Raji (cell line): ENCODE data around the gene LZTFL1.
A peak's percentile ranks its signal among the peaks of the same experiment; 100 is the strongest.

Experiments used
- POLR2A ChIP-seq: IDR thresholded peaks from 2 replicates; pipeline ENCODE4 v1.6.1; 2011; ENCODE audit warnings: low read depth, low read length, control low read depth; ENCODE audit not compliant: insufficient read depth

LZTFL1 gene, protein sequence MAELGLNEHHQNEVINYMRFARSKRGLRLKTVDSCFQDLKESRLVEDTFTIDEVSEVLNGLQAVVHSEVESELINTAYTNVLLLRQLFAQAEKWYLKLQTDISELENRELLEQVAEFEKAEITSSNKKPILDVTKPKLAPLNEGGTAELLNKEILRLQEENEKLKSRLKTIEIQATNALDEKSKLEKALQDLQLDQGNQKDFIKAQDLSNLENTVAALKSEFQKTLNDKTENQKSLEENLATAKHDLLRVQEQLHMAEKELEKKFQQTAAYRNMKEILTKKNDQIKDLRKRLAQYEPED

DNA sequence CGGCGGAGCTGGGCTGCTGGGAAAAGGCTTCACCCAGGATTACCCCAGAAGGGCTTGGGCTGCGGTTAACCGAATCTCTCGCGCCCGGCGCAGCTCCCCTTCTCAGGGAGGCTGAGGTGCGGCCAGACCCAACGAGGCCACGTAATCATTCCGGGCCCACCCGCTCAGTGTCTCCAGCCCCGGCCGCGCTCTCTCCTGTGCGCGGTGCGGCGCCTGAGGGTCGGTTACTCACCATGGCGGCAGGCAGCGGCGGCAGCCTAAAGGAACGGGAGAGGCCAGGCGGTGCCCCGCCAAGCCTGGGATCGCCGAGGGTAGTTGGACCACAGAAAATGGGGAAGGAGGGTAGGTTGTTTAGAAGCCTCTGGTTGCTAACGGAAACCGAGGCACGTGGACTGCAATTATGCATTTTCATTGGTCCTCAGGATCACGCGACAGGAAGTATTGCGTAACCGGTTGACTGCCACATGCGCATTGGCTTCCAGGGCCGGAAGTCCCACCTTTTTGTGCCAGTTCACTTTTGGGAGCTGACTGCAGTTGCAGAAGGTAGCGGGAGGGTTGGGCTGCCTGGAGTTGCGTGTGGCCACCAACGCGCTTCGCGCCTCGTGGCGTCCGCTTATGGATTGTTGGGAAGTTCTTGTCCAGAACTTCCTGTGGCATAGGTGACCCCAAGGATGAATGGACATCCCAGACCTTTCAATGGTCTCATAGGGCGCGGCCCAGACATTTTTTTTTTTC lies at the start of gene LZTFL1:
TSS of gene LZTFL1 (minus strand) at position 363 of the 735 bp plus-strand sequence. CDS start at position 235, 128 bp downstream.
- TF ChIP-seq POLR2A: peak; percentile 79

DNA sequence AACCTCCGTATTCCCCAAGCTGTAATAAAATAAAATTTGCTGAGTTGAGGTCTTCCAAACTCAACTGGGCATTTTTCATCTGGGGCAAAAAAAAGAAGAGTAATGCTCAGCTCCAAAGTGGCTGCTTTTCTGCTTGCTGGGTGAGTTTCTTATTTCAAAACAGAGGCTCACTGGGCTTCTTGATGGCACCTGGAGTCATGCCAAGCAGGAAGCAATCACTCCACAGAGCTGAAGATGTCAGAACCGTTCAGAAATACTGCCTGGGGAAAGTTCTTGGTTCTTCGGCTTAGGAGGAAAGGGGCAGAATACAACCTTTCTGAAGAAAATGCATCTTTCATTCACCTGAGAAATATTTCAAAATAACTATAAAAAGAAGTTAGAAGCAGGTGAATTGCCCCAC lies 48.5 kb upstream of the LZTFL1 start:
- TF ChIP-seq POLR2A: no peak

DNA sequence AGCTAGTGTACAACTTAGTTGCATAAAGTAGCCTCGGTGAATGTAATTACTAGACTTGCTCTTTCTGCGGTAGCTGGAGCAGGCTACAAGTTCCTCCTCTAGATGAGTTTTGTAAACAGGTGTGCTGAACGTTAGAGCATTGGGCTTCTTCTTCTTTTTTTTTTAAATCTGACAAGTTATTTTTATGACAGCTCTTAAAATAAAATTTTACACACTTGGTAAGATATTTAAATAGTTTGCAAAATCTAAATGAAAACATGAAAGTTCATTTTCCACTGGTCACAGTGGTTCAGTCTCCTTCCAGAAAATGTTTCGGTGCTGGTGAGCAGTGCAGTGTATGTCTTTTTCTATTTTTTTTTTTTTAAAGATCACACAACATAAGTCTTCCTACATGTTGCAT lies 47.4 kb upstream of the LZTFL1 start:
- no peak for TF ChIP-seq POLR2A

DNA sequence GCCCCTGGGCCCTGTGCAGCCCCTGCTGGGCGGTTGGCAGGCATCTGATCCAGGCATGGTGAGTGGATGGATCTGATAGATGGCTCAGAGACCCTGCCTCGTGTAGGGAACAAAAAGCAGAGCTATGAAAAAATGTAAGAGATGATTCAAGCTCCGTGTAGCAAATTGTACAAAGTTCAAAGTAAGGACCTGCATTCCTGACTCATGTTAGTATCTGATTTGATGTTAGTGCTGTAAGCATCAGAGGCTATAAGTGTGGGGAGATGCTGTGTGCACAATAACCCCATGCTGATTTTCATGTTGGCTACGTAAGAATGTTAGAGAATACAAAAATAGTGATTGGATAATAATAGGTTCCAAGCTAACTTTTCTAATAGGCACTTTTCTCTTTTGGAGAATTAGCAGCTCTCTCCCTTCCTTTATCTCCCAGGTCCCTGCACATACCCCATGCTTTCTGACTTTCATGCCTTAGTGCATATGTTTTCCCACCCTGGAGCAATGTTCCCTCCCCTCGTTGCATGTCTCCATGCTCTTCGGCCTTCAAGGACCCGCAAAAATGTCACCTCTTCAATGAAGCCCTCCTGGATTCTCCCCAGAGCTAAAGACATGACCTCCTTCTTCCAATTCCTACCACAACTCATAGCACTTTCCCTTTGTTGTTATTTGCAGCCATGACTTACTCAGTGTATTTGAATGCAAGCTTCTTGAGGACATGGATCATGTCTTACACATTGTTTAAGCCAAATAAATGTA lies 46.0 kb upstream of the LZTFL1 start:
- TF ChIP-seq POLR2A: no peak

DNA sequence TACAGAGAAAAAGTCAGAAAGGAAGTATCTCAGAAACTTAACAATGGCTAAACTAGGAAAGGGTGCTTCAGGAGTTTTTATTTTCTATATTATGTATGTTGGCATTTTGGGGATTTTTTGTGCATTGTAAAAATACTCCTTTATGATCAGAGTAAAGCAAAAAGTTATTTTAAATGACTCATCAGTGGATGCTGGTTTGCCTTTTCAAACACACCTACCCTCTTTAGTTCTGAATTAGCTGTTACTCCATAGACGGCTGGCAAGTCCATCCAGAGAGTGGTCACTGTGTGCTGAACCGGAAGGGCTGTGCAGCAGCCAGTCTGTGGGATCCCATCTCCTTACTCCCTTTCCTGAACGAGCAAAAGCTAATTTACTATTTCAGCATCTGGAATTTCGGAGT lies 45.4 kb upstream of the LZTFL1 start:
- no peak for TF ChIP-seq POLR2A

DNA sequence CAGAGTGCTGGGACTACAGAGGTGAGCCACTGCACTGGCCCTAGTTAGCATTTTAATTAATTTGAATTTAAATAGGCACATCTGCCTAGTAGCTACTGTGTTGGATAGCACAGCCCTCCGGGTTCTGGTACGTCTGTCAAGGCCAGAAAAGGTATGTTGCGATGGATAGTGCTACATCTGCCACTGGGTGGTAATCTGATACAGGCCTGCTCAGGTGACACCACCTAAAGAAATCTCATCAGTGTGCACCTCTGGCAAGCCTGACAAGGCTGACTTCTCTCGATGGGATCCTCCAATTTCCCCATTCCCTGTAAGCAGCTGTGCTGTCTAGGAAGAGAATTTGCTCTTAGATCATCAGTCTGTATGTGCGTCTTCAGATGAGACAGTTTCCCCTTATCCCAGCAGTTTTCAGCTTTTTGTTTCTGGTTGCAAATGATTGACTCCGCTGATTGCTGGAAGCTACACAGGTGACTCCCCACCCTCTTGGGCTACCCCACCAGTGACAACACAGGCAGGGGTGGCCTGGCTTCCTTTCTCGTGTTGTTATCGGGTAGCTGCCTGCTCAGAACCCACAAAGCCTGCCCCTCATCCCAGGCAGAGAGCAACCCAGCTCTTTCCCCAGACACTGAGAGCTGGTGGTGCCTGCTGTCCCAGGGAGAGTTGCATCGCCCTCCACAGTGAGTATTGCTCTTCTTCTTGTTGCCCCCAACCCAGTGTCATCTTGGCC lies 44.2 kb upstream of the LZTFL1 start, which contains the start of gene CCR9:
TSS of gene CCR9 (plus strand) at position 565 of the 727 bp plus-strand sequence. CDS start 8,391 bp downstream, outside the sequence.
- TF ChIP-seq POLR2A: no peak

DNA sequence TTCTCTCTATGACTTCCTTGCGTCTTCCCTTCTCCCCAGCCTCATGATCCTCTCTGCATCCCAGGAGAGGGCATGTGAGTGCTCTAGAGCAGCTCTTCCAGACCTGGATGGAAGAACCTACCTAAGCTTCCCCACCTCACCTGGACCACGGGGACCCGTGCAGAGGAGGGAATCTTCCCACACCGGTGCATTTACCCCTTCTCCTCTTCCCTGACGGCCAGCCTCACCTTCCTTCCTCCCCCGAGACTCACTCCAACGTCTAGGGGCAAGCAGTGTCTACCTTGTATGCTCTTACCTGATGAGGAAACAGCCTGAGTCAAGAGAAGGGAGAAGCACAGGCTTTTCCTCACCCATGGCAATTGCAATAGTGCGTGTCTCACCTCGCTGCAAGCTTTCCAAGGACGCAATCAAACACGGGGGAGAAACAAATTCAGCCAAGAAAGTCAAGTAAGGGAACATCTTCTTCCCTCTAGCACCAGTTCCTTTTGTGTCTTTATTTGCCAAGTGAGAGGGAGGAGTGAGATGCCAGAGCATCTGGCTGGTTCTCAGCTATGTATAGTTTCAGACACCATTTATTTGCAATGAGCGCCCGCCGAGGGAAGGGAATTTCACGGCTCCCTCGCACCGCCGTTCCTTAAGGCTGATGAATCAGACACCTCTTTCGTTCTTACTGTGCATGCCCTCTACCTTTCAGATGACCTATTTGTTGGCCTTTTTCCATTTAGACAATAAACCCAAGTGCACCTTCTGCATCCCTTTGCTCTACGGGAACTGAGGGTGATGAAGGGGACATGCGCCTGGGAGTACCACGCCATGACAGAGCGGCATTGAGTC lies 42.7 kb upstream of the LZTFL1 start:
- no peak for TF ChIP-seq POLR2A

DNA sequence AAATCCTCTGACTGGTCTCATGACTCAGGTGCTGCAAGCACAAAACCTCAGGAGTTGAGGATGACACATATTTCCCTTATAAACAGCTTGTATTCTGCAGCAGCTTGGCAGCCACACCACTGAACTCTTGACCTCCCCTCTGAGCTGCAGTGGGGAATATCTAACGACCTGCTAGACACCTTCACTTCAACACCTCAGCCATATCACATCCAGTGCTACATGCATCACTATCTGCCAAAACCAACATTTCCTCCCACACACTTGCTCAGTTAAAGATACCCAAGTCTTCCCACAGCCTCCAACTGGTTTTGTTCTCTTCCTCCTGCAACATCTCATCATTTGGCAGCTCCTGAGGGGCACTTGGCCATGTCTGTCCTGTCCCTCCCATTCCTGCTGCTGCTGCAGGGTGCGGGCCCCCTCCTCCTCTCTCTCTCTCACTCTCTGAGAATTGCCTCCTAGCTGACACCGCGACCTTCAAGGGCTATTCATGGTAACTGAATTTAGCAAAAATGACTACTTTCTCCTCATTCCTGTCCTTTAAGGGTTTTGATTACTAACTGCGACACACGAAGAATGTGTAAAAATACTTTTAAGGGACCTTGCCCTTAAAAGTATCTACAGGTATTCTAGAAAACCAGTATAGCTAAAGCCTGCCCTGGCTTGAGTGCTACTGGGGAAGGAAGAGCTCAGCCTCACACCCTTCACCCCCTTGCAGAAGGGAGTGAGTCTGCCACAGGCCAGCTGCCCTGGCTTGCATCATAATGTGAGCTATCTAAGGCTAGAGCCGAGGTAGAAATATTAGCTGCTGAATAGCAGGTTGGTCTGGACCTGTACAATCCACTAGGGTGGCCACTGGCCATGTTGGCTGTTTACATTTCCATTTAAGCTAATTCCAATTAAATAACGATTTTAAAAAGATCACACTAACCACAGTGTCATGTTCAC lies 39.4 kb upstream of the LZTFL1 start:
- no peak for TF ChIP-seq POLR2A

DNA sequence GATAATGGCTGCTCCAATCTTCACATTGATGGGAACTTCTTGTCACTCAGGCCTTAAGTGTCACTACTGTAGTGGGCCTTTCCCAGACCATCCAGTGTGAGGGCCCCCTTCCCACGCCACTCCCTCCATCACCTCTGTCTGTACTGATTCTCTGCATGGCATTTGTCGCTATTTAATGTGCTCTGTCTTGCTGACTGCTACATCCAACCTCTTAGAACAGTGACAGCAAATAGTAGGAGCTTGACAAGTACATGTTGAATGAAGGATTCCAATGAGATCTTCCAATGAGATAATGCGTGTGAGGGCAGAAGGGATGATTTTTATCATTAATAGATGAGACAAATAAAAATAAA lies 38.8 kb upstream of the LZTFL1 start:
- no peak for TF ChIP-seq POLR2A

DNA sequence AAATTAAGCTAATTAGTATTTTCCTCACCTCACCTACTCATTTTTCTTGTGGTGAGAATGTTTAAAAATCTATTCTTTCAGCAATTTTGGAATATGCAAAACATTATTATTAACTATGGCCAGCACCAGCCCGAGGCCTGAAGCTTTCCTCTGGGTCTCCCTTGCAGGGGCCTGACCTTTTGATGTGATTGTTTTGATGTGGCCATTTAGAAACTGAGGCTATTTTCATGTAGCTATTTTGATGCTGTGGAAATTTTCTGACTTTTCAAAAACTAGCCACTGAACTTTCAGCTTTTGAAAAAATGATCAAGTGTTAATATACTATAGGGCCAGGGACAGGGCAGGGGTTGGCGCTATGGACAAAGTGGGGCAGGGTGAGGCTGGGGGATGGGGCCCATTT lies 36.2 kb upstream of the LZTFL1 start:
- TF ChIP-seq POLR2A: no peak

DNA sequence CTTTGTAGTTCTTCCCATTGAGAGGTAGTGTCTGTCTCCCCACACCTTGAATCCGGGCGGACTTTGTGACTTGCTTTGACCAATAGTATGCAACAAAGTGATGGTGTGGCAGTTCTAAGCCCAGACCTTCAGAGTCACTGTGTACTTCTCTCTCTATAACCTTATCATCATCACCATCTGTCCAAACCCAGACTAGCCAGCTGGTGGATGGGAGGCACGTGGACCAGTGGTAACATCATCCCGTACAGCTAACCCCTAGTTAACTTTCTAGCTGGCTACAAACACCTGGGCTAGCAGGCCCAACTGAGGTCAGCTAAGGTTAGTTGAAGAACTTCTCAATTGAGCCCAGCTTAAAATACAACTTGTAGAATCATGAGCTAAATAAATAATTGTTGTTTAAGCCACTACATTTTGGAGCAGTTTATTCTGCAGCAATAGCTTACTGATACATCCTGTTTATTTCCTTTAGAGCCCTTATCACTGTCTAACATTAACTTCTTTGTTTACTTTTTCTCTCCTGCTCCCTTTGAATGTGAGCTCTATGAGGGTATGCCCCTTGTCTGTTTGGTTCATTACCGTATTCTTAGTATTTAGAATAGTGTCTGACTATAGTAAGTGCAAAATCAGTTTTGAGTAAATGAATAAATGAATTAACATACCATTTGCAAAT lies 32.9 kb upstream of the LZTFL1 start:
- TF ChIP-seq POLR2A: no peak

DNA sequence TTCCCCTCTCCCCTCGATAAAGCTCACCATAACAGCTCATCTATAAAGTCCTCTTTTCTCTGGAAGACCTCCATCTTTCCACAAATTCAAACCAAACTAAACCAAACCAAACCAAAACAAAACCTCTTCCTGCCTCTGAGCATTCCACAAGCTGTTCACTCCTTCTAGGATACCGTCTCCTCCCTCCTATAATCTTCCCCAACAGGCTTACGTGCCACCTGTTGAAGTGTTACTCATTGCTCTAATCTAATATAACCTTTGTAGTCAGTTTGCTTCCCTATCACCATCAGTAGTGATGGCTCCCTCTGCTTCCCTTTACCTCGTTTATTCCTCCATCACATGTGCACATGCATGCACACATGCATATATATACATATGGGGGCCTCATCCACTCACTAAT lies 31.7 kb upstream of the LZTFL1 start:
- no peak for TF ChIP-seq POLR2A

DNA sequence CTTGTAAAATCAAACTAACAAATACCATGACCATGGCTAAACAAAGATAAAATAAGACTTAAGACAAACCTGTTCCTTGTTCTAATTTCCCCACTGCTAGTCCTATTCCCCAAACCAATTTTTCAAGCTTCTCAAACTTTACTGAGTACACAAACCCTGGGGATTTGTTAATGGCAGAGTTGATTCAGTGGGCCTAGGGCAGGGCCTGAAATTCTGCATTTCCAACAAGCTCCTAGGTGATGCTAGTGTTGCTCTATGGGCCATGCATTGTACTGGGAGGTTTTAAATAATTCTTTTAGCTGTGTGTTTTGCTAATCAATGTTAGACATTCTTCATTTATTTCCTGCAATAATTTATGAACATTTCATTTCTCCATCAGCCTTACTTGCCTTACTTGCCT lies 31.1 kb upstream of the LZTFL1 start:
- no peak for TF ChIP-seq POLR2A

DNA sequence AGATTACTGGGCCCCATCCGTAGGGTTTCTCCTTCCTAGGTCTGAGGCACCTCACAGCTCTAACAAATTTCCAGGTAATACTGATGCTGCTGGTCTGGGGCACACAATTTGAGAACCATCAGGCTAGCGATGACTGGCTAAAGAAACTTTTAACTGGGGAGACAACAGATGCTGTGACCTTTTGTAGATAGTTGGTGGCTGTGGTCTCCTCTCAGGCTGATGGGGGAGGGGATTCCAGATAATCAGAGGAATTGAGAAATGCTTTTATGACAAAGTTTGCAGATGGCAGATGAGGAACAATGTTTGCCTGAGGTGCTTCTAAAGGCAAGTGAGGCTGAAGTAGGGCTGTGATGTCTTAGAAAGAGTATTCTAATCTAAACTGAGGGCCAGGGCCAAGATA lies 30.6 kb upstream of the LZTFL1 start:
- no peak for TF ChIP-seq POLR2A
